ENCODE data around the gene ITPKC. TPM values are rescaled to one million over a fixed set of nuclear protein-coding genes. Genes with fewer than 3 reads are reported as not detected.

The ITPKC gene
- total and polyA plus RNA-seq, 2 of the 13 experiments (the other 11 are each of a cell fraction or from before 2014, with no cell fraction given) = 6.9 to 11.2 TPM

DNA sequence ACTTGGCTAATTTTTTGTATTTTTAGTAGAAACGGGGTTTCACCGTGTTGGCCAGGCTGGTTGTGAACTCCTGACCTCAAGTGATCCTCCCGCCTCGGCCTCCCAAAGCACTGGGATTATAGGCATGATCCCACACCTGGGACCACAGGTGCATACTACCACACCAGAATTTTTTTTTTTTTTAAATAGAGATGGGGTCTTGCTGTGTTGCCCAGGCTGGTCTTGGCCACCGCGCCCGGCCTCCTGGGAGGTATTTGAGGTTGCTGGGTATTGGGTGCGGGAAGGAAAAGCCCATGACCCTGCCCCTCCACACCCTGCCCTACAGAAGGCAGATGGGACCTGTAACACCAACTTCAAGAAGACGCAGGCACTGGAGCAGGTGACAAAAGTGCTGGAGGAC is 19.7 kb downstream of the ITPKC start (continued):
- TF ChIP-seq, protein P1, sequence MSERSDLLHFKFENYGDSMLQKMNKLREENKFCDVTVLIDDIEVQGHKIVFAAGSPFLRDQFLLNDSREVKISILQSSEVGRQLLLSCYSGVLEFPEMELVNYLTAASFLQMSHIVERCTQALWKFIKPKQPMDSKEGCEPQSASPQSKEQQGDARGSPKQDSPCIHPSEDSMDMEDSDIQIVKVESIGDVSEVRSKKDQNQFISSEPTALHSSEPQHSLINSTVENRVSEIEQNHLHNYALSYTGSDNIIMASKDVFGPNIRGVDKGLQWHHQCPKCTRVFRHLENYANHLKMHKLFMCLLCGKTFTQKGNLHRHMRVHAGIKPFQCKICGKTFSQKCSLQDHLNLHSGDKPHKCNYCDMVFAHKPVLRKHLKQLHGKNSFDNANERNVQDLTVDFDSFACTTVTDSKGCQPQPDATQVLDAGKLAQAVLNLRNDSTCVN (CRISPR knock-in tag; IDR thresholded peaks at IDR 0.05; ENCODE audit: borderline replicate concordance) = no peak

DNA sequence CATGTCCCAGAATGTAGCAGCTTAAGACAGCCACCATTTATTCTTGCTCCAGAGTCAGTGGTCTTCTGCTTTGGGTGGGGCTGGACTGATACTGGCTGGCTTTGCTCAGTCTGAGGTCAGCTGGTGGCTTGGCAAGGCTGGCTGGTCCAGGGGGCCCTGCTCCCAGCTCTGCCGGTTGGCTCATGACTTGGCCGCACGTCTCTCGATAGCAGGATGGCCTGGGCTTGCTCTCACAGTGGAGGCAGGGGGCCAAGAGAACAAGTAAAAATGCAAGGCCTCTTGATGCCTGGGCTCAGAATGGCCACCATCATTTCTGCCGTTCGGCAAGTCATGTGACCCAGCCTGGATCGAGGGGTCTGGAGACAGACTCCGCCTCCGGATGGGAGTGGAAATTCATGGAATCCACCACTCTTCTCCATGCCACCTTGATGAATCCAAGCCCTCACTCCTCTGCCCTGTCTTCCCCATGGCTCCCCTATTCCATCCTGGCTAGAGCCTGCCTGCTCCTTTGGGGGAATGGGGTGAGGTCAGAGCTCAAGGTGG is 20.3 kb downstream of the ITPKC start:
- DNase-seq (ENCODE audit: low spot score) (no peak), FAIRE-seq (no peak), ATAC-seq (no peak)
- TF ChIP-seq SSRP1 (CRISPR knock-in tag; IDR thresholded peaks at IDR 0.05) (no peak), TMF1 (CRISPR knock-in tag; IDR thresholded peaks at IDR 0.05; ENCODE audit: low read depth) (0 out of 2 replicates have a peak, but pooled peaks have one; percentile 34), SRSF9 (IDR thresholded peaks at IDR 0.05; ENCODE audit: borderline replicate concordance, insufficient read depth, low read depth, low read length, poor library complexity, severe bottlenecking) (no peak)
- Histone ChIP-seq H3K9me3 (ENCODE audit: low read length) (no peaks in the 10 kb centered on the region), H3K36me3 (replicated peaks in 1 of 2; ENCODE audit: control insufficient read depth in 1 of 2, insufficient read depth in 2 of 2, low read length in 2 of 2) (peaks cover 23 to 62% of the 10 kb centered on the region in 2 experiments), H3K4me1 (ENCODE audit: insufficient read depth, low read length) (peaks cover 19% of the 10 kb centered on the region), H3K79me2 (ENCODE audit: insufficient read depth, low read length) (no peaks in the 10 kb centered on the region), H2AFZ (ENCODE audit: low read length) (no peak overlapping the region), H3K27ac (ENCODE audit: extremely low read length, insufficient read depth, low read length) (no peak overlapping the region), H4K20me1 (ENCODE audit: insufficient read depth, low read length) (no peaks in the 10 kb centered on the region), H3K9ac (ENCODE audit: insufficient read depth, low read depth, low read length) (no peak overlapping the region), H3K4me3 (replicated peaks in 1 of 3; ENCODE audit: insufficient read depth in 1 of 3, low read depth in 2 of 3, low read length in 3 of 3) (no peak overlapping the region), H3K27me3 (ENCODE audit: control insufficient read depth in 1 of 2, insufficient read depth in 2 of 2, low read length in 2 of 2) (no peaks in the 10 kb centered on the region), H3K4me2 (ENCODE audit: low read depth, low read length) (no peak overlapping the region)
- no TSS peak for BruUV-seq (replicated peaks)
- 98% methylated on average over 9 of the region's 9 CpGs for WGBS (ENCODE audit: low lambda C conversion rate)
- in situ Hi-C loops (cut with HindIII; ENCODE audit: extremely low pct_ligation_motif_present, low pct_unique_long_range_greater_than_20kb) = no loop called here
- intact Hi-C loops (cut with micrococcal nuclease; ENCODE audit: unreplicated experiment) = no loop called here
- ChIA-PET POLR2A (interaction anchor here (1.2 kb wide), 1 partner anchor 13 kb away, joined by 3 read pairs; the partner anchor contains the start of gene ACTMAP), CTCF (ENCODE audit: low intra/inter-chr PET ratio, low total read pairs) (no interaction called here)

All from HepG2 (cell line).